Thoracic aorta (tissue), 2 donors: Measurements from ENCODE around the gene HPCAL1. TPM values are rescaled to one million over a fixed set of nuclear protein-coding genes. Genes with fewer than 3 reads are reported as not detected.

Experiments
- ATAC-seq: fragments of 150-250 bp; one replicate; pipeline ENCODE4 v1.8.0; 2017; ENCODE audit warnings: low read depth; ENCODE audit not compliant: insufficient number of reproducible peaks, low FRiP score
- DNase-seq: peaks from one replicate; pipeline ENCODE4 v3.0.0-alpha.2; 2020; ENCODE audit warnings: low spot score
- H3K27ac ChIP-seq, 2 donors: fragments of 200-600 bp; sonication (generic); 1 replicate in 1 of 2; 2 replicates in 1 of 2; pipeline ENCODE4 v1.5.1; 2016; ENCODE audit warnings: mild to moderate bottlenecking in 2 of 2, moderate library complexity in 2 of 2
- H3K27me3 ChIP-seq: fragments of 200-600 bp; sonication (generic); replicated peaks from 2 replicates; pipeline ENCODE4 v1.6.0; 2016; ENCODE audit warnings: mild to moderate bottlenecking; ENCODE audit not compliant: insufficient read depth
- H3K36me3 ChIP-seq: fragments of 200-600 bp; sonication (generic); one replicate; pipeline ENCODE4 v1.5.1; 2016
- H3K4me1 ChIP-seq, 2 donors: fragments of 200-600 bp; sonication (generic); 1 replicate in 1 of 2; 2 replicates in 1 of 2; pipeline versions ENCODE4 v1.5.1 to v1.6.0; 2016; ENCODE audit warnings: low read depth in 2 of 2, mild to moderate bottlenecking in 1 of 2; ENCODE audit not compliant: control insufficient read depth in 1 of 2
- H3K4me3 ChIP-seq: fragments of 200-600 bp; sonication (generic); 2 replicates; pipeline ENCODE4 v1.5.1; 2016; ENCODE audit warnings: mild to moderate bottlenecking
- H3K9me3 ChIP-seq: fragments of 200-600 bp; sonication (generic); 2 replicates; pipeline ENCODE4 v1.5.1; 2016
- CTCF ChIP-seq: fragments of 200-600 bp; sonication (generic); IDR thresholded peaks from one replicate; pipeline ENCODE4 v1.5.1; 2019; ENCODE audit warnings: antibody characterized with exemption
- total RNA-seq, 2 donors: library from RNA; depleted of rRNA; stranded (reverse); fragments of >200 nt; gene quantifications; one replicate each; pipeline versions ENCODE4 v1.1.0 to v1.2.3, GENCODE V29; 2016

The HPCAL1 gene
- total RNA-seq, 2 donors from 2014 or later, result 34.6 to 50.2 TPM

- DNase-seq (no peak), ATAC-seq (no peak)
- Histone ChIP-seq H3K27me3 (no peaks in the 10 kb centered on the region), H3K4me3 (no peak overlapping the region), H3K36me3 (no peaks in the 10 kb centered on the region), H3K4me1 (peaks cover 7 to 26% of the 10 kb centered on the region in 2 donors), H3K9me3 (no peaks in the 10 kb centered on the region), H3K27ac (no peak overlapping the region)
- TF ChIP-seq CTCF, result no peak
These were observed 41.7 kb downstream of the HPCAL1 start for GRCh38 chr2:10344105-10345066.

- Histone ChIP-seq H3K9me3 (no peaks in the 10 kb centered on the region), H3K27me3 (no peaks in the 10 kb centered on the region), H3K4me1 (peaks cover 7 to 26% of the 10 kb centered on the region in 2 donors), H3K36me3 (no peaks in the 10 kb centered on the region), H3K4me3 (no peak overlapping the region), H3K27ac (no peak overlapping the region)
- no peak for TF ChIP-seq CTCF
- DNase-seq (no peak), ATAC-seq (no peak)
These were observed 42.4 kb downstream of the HPCAL1 start for GRCh38 chr2:10345126-10345525.

GRCh38 chr2:10345813-10346212, 43.1 kb downstream of the HPCAL1 start:
- no peak for ATAC-seq
- H3K9me3 ChIP-seq, result no peaks in the 10 kb centered on the region
- peaks cover 7 to 26% of the 10 kb centered on the region in 2 donors for H3K4me1 ChIP-seq
- TF ChIP-seq CTCF, result no peak
- no peak overlapping the region for H3K27ac ChIP-seq
- no peaks in the 10 kb centered on the region for H3K36me3 ChIP-seq
- no peaks in the 10 kb centered on the region for H3K27me3 ChIP-seq
- H3K4me3 ChIP-seq, result no peak overlapping the region
- no peak for DNase-seq

GRCh38 chr2:10346929-10347561, 44.3 kb downstream of the HPCAL1 start:
- H3K27ac ChIP-seq, result no peak overlapping the region
- no peaks in the 10 kb centered on the region for H3K36me3 ChIP-seq
- H3K9me3 ChIP-seq, result no peaks in the 10 kb centered on the region
- ATAC-seq (no peak), DNase-seq (no peak)
- H3K27me3 ChIP-seq, result no peaks in the 10 kb centered on the region
- no peak overlapping the region for H3K4me3 ChIP-seq
- no peak for TF ChIP-seq CTCF
- peaks cover 5 to 23% of the 10 kb centered on the region in 2 donors for H3K4me1 ChIP-seq

- TF ChIP-seq CTCF, result no peak
- H3K9me3 ChIP-seq, result no peaks in the 10 kb centered on the region
- H3K4me3 ChIP-seq, result no peak overlapping the region
- H3K27me3 ChIP-seq, result no peaks in the 10 kb centered on the region
- H3K36me3 ChIP-seq, result no peaks in the 10 kb centered on the region
- H3K4me1 ChIP-seq, result peaks cover 3 to 18% of the 10 kb centered on the region in 2 donors
- ATAC-seq, result no peak
- H3K27ac ChIP-seq, result no peak overlapping the region
- no peak for DNase-seq
These were observed 44.9 kb downstream of the HPCAL1 start for GRCh38 chr2:10347562-10347948.
